Stimulated activated CD4-positive, alpha-beta T cell treated with anti-CD3 and anti-CD28 coated beads, Interleukin-1b, Interleukin-23, amount 100 ng/mL, for 4 hours (primary cell): ENCODE measurements around the gene SH3TC1.

ENCODE experiments used
- DNase-seq, 2 donors: peaks; one replicate each; pipeline ENCODE4 v3.0.0-alpha.2; 2020; ENCODE audit warnings: low read depth in 2 of 2

The SH3TC1 gene

GRCh38 chr4:8163436-8164193 lies 35.5 kb upstream of the SH3TC1 start:
- no peak for DNase-seq

- no peak for DNase-seq
Observed at GRCh38 chr4:8164194-8164565, 34.9 kb upstream of the SH3TC1 start.

DNA sequence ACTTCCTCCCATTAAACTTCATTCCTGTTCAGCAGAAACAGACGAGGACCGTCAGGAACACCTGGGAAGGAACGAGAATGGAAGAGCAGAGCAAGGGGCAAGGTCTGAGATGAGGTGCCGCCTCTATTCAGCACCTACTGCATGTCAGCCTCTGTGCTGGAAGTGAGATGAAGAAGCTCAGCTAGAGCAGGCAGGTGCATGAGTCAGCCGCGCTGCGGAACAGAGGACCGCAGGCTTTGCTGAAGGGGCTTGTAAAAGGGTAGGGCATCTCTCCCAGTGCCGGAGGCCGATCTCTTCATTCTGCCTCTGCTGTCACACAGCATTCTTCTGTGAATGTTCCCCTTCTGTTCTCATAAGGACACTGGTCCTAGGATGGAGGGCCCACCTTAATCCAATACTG lies 34.4 kb upstream of the SH3TC1 start:
- no peak for DNase-seq

DNA sequence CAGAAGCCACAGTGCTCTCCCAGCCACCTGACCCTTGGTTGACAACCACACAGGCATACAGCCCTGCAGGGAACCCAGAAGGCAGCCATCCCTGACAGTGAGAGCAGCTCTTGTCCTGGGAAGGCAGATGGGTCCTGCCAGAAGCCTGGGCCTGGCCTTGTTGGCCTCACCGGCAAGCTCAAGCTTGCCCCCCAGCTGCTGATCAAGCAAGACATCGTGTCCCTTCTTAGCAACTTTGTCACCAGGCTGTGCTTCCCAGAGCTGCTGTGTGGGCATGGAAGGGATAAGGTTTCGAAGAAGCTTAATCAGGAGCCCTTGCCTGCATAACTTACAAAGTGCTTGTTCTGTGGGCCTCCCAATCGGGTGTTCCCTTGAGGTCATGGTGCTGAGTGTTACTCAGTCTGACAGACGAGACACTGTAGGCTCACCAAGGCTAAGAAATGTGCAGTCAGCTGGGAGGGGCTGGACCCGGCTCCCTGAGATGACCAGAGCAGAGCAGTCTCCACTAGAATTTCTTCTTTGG lies 33.7 kb upstream of the SH3TC1 start:
- no peak for DNase-seq

DNA sequence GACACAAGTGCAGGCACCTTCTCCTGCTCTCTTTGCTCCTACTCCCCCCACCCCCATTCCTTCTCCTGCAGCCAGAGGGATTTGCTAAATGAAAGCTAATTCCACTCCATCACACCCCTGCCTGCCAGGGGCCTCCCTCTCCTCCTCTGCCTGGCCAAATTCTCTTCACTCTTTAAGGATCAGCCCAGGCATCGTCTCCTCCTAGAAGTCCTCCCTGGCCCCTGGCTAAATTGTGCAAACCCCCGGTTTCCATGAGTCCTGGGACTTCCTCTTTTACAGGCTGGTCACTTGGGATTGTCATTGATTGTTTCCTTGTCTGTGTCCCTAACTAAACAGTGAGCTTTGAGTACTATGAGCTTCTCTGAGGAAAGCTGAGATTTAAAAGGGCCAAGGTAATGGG lies 31.8 kb upstream of the SH3TC1 start:
- no peak for DNase-seq

DNA sequence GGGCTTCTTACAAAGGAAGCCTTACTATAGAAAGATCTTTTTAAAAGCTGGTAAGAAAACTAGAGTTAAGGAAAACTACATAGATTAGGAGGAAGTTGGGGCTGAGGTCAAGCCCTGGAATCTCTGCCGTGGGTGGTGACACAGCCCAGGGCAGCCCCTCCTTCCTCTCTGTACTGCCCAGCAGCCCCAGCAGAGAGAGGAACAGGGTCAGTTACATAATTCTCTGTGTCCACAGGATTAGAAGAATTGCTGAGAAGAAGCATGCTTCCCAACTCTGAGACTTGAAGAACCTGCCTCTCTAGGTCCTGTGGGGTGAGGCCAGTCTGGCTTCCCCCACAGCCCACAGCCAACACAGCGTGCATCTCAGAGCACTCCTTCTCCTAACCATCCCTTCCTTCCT lies 31.3 kb upstream of the SH3TC1 start:
- no peak for DNase-seq

DNA sequence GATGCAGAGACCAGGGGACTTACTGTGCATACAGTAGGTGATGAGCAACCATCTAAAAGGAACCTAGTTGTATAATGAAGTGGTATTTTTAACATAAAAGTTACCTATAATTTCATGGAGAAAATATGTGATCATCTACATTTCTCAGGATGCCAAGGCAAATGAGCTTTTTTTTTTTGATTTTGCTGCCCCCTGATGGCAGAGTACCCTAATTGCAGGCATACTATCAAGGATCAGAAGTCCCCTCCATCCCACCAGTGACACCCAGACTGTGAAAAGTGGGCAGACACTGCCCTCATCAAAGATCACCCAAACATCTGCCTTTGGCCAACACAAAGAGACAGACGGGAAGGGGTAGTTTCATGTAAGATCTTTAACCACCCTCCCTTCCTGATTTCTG lies 30.9 kb upstream of the SH3TC1 start:
- no peak for DNase-seq

GRCh38 chr4:8168832-8169598 lies 30.1 kb upstream of the SH3TC1 start:
- DNase-seq = no peak

DNA sequence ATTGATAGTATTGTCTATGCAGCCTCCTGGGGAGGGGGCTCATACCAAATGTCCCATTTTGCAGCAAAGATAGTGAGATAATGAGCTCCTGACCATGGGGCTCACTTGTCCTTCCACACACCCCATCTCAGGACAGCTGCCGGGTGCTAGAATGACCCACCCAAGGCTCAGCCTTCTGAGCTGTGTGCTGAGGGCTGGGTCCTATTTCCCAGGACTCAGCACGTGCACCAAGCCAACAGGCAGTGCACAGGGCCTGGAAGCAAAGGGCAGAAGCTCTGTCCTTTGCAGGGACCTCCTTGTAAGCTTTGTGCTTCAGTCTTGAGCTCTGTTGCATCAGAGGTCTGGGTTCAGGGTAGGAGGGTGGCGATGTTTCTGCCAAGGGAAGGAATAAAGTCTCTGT lies 29.3 kb upstream of the SH3TC1 start:
- DNase-seq = no peak

DNA sequence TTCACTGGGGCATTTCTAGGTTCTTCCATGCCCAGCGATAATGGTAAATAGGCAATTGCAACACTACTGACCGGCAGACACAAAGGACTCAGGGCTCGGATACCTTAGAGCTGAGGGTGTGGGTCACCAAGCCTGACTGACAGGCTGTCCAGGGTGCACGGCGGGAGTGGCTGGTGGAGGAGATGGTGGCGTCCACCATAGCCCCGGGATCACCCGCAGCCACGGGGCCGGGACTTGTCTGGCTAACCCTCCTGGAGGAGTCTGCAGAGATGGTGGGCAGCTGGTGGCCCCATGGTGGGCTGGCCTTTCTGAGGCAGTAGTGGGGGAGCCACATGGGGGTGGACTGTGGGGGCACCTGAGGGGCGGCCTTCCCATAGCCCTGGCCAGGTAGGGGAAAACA lies 28.7 kb upstream of the SH3TC1 start:
- no peak for DNase-seq

DNA sequence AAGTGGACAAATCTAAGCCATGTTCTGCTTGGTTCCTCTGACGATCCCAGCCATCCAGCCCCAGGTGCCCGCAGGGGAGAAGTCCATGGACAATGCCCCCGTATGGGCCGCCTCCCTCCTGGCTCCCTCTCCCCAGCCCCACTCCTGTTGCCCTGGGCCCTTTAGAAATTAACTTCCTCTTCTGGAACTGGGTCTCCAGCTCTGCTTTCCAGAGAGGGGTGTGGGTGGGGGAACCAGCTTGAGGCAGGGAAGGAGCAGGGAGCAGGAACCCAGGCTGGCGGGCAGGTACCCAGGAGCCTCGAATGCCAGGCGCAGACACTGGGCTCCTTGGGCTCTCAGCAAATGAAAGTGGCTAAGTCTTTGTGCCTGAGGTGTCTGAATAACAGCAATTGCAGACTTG lies 27.8 kb upstream of the SH3TC1 start:
- DNase-seq = no peak

DNA sequence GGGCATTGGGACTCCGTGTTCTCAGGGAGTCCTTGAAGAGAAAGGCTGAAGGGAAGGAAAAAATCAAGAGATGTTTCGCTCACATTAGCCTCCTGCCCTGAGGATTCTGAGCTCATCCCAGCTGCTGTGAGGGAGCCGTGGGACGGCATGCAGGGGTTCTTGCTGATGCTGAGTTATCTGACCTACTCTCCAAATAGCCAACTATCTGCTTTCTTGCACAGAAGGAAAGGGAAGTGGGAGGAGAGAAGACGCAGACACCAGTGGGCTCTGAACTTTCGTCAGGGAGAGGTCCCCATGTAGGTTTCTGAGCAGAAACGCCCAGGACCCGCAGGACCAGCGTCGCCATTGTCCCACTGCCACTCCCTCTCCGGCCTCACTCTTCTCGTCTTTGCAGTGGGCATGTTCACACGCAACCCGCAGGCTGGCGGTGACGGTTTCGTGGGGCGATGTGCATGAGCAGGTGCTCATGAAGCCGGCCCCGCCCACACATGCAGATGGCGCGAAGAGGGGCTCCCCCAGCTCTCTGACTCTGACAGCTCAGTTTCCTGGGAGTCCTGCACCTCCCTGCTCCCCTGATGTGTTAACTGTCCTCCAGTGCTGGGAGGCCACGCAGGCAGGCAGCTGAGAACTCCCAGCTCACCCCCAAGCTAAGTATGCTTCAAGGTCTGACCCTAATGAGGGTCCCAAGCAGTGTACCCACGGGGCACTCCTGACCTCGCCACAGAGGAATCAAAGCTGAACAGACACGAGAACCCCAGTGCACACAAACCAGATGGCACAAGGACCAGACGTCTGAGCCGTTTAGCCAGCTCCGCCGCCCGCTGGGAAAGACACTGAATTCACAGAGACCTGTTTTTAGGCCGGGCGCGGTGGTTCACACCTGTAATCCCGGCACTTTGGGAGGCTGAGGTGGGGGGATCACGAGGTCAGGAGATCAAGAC lies 26.8 kb upstream of the SH3TC1 start:
- peak in 1 of 2 donors; percentile 28 for DNase-seq

- DNase-seq = no peak
Observed at GRCh38 chr4:8173492-8174242, 25.4 kb upstream of the SH3TC1 start.

DNA sequence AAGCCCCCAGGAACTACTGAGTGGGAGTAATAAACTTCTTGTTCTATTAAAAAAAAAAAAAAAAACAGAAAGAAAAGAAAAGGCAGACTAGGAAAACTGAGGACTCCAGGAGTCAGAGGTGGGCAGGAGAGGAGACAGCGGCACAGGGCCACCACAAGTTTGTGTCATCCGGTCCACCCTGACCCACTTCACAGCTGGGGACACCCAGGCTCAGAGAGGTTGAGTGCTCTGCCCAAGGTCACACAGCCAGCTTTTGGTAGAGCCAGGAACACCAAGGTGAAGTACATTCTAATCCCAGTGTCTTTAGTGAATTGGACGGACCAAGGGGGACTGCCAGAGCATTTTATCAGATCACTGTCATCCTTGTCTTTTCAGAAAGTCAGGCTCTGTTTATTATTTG lies 24.1 kb upstream of the SH3TC1 start:
- DNase-seq = no peak

DNA sequence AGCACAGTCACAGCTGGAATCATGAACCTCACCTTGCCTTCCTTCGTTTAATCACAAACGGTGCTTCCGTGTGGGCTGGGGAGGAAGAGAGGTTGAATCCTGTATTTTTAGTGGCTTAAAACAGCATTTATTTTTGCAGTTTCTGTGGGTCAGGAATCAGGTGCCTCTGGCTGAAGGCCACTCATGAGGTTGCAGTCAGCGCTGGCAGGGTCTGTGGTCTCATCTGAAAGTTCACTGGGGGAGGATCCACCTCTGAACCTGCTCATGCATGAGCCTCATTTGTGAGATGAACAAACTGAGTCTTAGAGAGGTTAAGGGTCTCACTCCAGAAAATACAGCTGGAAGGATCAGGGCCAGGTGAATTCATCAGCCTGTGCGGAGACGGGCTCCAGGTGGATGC lies 23.4 kb upstream of the SH3TC1 start:
- DNase-seq = no peak

DNA sequence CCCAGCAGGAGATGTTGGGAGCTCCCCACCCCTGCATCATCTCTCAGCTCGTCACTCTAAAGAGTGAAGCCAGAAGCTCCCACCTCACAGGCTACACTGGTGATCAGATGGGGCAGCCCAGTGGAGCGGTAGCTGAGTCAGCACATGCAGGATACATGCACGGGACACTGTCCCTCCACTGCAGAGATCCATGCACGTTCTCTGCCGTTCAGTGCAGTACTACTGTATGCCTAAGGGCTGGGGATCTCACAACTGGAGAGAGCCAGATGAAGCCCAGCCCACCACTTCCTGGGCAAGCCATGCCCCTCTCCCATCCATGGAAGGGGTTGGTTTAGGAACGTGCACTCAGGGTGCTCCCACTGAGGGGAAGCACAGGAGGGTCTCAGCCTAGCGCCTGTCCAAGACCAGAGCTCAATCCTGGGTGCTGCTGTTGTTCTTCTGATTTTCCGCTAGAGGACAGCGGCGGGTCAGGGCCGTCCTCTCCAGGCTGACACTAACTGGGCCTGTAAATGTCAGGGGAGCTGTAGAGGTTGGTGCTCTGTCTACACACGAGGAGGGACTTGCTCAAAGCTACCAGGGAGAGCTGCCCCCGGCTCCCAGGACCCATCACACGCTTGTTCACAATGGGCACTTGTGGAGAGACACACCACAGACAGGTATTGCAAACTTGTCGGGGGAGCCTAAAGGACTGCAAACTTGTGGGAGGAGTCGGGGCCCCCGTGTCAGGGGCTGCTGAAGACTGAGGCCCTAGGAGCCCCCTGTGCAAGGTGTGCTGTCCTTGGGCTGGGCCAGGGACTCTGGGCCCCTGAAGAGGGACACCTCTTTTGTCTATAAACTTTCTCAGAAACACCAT lies 22.3 kb upstream of the SH3TC1 start:
- peak in 1 of 2 donors; percentile 43 for DNase-seq

GRCh38 chr4:8177552-8177951 lies 21.5 kb upstream of the SH3TC1 start:
- no peak for DNase-seq

- no peak for DNase-seq
Observed at GRCh38 chr4:8177956-8178355, 21.1 kb upstream of the SH3TC1 start.

GRCh38 chr4:8179074-8179473 lies 20.0 kb upstream of the SH3TC1 start:
- no peak for DNase-seq

DNA sequence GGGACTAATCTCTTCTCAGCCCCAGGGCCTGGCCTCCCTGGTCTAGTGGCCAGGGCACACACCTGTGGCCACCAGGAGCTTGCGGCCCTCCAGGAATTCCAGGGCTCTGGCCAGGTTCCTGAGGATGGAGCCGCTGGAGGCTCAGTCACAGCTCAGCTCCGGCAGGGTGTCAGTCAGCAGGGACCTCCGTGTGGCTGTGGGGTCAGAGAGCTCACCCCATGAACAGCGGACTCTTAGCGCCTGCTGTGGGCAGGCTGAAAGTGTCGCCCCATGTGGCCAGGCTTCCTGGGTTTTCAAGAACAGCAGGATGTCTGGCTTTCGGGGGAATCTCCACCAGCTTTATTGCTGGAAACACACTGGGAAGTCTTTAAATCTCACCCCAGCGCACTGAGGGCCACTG lies 19.3 kb upstream of the SH3TC1 start:
- DNase-seq = no peak
